Keratinocyte (primary cell): ENCODE data around the gene TEX22.

Experiments used
- CTCF ChIP-seq, 3 experiments: IDR thresholded peaks in 1 of 3; conservative IDR thresholded peaks in 1 of 3; optimal IDR thresholded peaks in 1 of 3; 2 replicates in 2 of 3; 3 replicates in 1 of 3; pipeline versions ENCODE3 to v1.5.1; 2011; ENCODE audit warnings: low read length in 3 of 3, mild to moderate bottlenecking in 3 of 3, moderate library complexity in 2 of 3, control low read depth in 1 of 3, inconsistent platforms in 1 of 3; ENCODE audit not compliant: insufficient read depth in 2 of 3; ENCODE audit errors: extremely low read depth in 1 of 3
- EZH2 ChIP-seq: IDR thresholded peaks from one replicate; pipeline ENCODE4 v1.6.1; 2012; ENCODE audit warnings: inconsistent platforms, mild to moderate bottlenecking, low read length, moderate library complexity

- TF ChIP-seq CTCF (optimal IDR thresholded peaks at IDR 0.05 in 1 of 3, IDR thresholded peaks at IDR 0.05 in 1 of 3, conservative IDR thresholded peaks at IDR 0.05 in 1 of 3; ENCODE audit: extremely low read depth in 1 of 3, insufficient read depth in 2 of 3, low read length in 3 of 3) (no peak), EZH2 (no peak)
Measured at GRCh38 chr14:105356927-105357326, 41.4 kb upstream of the TEX22 start.
